ENCODE results near the gene CYP2U1. TPM values are rescaled to one million over a fixed set of nuclear protein-coding genes. Genes with fewer than 3 reads are reported as not detected.

CYP2U1 gene
- total RNA-seq, 2 donors from 2014 or later = 1.6 to 4.3 TPM

Other genes with a start within 250 kb of the CYP2U1 start
- gene PAPSS1, start 211.3 kb upstream of the CYP2U1 start, total RNA-seq = 10 to 100 TPM; 12.1 to 25.1 TPM
- gene SGMS2, start 106.6 kb upstream of the CYP2U1 start, total RNA-seq = under 1 TPM; 0.50 to 0.62 TPM
- 10 to 100 TPM; 21.3 to 33.9 TPM for gene HADH, start 58.3 kb downstream of the CYP2U1 start, total RNA-seq
- gene LEF1, start 237.4 kb downstream of the CYP2U1 start, total RNA-seq = 10 to 100 TPM in 1 of 2 donors, 1 to 10 TPM in 1; 8.4 to 22.7 TPM

All from natural killer cell treated with Interleukin-12 subunit alpha and Interleukin-12 subunit beta and Interleukin-15 and Interleukin-18, amount 100 ng/mL, for 72 hours (primary cell).